ENCODE measurements around the gene TENT4A.

DNA sequence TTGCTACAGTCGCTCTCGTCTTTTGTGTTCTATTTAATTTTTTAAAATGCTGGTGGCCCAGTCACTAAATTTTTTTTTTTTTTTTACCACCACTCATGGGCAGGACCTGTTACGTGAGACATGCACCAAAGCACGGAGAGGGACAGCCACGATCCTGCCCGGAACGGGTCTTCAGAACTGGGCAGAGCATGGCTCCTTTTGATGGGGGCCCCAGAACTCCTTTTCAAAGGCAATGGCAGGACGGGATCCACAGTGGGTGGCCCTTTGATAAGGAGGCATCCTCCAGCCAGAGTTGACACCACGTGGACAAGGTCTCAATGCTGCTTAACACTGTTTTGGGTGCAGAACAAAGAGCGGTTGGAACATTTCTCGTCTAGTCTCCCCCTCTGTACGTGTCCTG lies 50.0 kb downstream of the TENT4A start:
- TF ChIP-seq, protein P1, sequence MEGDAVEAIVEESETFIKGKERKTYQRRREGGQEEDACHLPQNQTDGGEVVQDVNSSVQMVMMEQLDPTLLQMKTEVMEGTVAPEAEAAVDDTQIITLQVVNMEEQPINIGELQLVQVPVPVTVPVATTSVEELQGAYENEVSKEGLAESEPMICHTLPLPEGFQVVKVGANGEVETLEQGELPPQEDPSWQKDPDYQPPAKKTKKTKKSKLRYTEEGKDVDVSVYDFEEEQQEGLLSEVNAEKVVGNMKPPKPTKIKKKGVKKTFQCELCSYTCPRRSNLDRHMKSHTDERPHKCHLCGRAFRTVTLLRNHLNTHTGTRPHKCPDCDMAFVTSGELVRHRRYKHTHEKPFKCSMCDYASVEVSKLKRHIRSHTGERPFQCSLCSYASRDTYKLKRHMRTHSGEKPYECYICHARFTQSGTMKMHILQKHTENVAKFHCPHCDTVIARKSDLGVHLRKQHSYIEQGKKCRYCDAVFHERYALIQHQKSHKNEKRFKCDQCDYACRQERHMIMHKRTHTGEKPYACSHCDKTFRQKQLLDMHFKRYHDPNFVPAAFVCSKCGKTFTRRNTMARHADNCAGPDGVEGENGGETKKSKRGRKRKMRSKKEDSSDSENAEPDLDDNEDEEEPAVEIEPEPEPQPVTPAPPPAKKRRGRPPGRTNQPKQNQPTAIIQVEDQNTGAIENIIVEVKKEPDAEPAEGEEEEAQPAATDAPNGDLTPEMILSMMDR (IDR thresholded peaks at IDR 0.05; ENCODE audit: low read depth, low read length): no peak
- no peak for TF ChIP-seq EZH2phosphoT487 (IDR thresholded peaks at IDR 0.05; ENCODE audit: low read depth)
